ENCODE results near the gene PCSK2. TPM values are rescaled to one million over a fixed set of nuclear protein-coding genes. Genes with fewer than 3 reads are reported as not detected.

Gene PCSK2
- polyA plus RNA-seq, 1 donor from 2014 or later, result 27.9 TPM

DNA sequence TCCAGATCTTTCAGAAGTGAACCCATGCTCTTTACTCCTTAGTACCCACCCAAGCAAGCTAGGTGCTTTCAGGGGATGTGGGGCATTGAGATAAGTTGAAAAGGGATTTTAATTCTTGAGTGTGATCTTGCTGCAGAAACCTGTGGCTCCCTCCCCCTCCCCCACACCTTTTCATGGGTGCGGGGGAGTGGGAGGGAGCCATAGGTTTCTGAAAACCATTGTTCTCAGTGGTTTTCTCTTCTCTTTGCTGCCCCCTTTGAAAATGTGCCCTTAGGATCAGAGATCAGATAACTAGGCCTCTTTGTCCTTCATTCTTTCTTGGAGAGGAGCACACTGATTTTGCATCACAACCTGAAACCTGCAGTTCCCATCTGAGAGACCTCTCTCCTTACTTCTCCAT, 2.4 kb downstream of the PCSK2 start (continued):
- TF ChIP-seq EP300 (conservative IDR thresholded peaks at IDR 0.05; ENCODE audit: poor library complexity, severe bottlenecking), result no peak

DNA sequence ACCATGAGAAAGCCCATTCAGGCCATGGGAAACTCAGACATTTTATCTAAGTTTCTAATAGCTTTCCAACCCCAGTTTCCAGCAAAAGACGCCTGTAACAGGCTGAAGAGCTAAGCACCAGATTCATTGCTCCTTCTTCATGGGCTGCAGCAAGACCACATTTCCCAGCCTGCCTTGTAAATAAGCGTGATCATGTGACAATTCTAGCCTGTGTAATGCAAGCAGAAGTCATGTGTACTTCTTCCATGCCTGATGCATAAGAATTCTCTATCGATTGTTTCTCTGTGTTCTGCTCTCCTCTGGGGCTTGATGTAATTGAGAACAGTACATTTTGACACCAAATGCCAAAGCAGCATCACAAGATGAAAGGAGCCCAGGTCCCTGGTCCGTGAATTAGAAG, 6.8 kb downstream of the PCSK2 start:
- H3K9me2 ChIP-seq (ENCODE audit: insufficient read depth, low read length), result no peaks in the 10 kb centered on the region
- no peak overlapping the region for H3K4me3 ChIP-seq (ENCODE audit: low read length)
- H3K36me3 ChIP-seq (ENCODE audit: insufficient read depth, low read length), result no peaks in the 10 kb centered on the region
- H3K9me3 ChIP-seq (ENCODE audit: low read length), result peaks cover 5% of the 10 kb centered on the region
- H3K79me2 ChIP-seq (replicated peaks; ENCODE audit: insufficient read depth, low read length), result peaks cover 29% of the 10 kb centered on the region
- H3K27ac ChIP-seq (ENCODE audit: low read length), result no peak overlapping the region
- no peaks in the 10 kb centered on the region for H4K20me1 ChIP-seq (ENCODE audit: insufficient read depth)
- H3K9ac ChIP-seq (ENCODE audit: low read length), result no peak overlapping the region
- no peak for TF ChIP-seq EP300 (conservative IDR thresholded peaks at IDR 0.05; ENCODE audit: poor library complexity, severe bottlenecking)
- TF ChIP-seq, protein P1, sequence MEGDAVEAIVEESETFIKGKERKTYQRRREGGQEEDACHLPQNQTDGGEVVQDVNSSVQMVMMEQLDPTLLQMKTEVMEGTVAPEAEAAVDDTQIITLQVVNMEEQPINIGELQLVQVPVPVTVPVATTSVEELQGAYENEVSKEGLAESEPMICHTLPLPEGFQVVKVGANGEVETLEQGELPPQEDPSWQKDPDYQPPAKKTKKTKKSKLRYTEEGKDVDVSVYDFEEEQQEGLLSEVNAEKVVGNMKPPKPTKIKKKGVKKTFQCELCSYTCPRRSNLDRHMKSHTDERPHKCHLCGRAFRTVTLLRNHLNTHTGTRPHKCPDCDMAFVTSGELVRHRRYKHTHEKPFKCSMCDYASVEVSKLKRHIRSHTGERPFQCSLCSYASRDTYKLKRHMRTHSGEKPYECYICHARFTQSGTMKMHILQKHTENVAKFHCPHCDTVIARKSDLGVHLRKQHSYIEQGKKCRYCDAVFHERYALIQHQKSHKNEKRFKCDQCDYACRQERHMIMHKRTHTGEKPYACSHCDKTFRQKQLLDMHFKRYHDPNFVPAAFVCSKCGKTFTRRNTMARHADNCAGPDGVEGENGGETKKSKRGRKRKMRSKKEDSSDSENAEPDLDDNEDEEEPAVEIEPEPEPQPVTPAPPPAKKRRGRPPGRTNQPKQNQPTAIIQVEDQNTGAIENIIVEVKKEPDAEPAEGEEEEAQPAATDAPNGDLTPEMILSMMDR (IDR thresholded peaks at IDR 0.05; ENCODE audit: poor library complexity, severe bottlenecking), result no peak
- no peak overlapping the region for H2AFZ ChIP-seq (ENCODE audit: low read depth, low read length)
- peaks cover 15% of the 10 kb centered on the region for H3K27me3 ChIP-seq (ENCODE audit: insufficient read depth, low read depth, low read length)
- no peak overlapping the region for H3K4me2 ChIP-seq (ENCODE audit: low read length)
- H3F3A ChIP-seq (ENCODE audit: insufficient read depth, low read length, poor library complexity, severe bottlenecking), result no peaks in the 10 kb centered on the region

DNA sequence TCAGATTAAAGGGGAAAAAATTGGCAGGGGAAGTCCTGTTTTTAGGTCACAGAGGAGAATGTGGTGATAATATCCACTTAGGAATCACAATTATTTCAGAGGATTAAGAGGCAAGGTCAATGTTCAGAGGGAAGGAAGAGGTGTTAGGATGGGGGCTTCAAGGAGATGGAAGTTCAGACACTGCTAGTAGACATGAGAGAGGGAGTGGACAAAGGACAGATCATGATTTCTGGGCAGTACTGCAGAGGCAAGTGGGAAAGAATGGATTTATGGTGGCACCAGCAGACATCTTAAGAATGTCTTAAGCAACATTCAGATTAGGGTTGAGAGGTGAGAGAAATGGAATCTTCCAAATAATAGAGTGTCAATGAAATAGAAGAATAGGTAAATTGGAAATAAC, 9.9 kb downstream of the PCSK2 start:
- Histone ChIP-seq H3F3A (ENCODE audit: insufficient read depth, low read length, poor library complexity, severe bottlenecking) (no peaks in the 10 kb centered on the region), H2AFZ (ENCODE audit: low read depth, low read length) (no peak overlapping the region), H3K79me2 (replicated peaks; ENCODE audit: insufficient read depth, low read length) (no peaks in the 10 kb centered on the region), H4K20me1 (ENCODE audit: insufficient read depth) (no peaks in the 10 kb centered on the region), H3K9me3 (ENCODE audit: low read length) (peaks cover 4% of the 10 kb centered on the region), H3K36me3 (ENCODE audit: insufficient read depth, low read length) (peaks cover 12% of the 10 kb centered on the region), H3K27me3 (ENCODE audit: insufficient read depth, low read depth, low read length) (no peaks in the 10 kb centered on the region), H3K4me3 (ENCODE audit: low read length) (no peak overlapping the region), H3K27ac (ENCODE audit: low read length) (no peak overlapping the region), H3K4me2 (ENCODE audit: low read length) (no peak overlapping the region), H3K9ac (ENCODE audit: low read length) (no peak overlapping the region), H3K9me2 (ENCODE audit: insufficient read depth, low read length) (no peaks in the 10 kb centered on the region)
- TF ChIP-seq SMC3 (conservative IDR thresholded peaks at IDR 0.05; ENCODE audit: poor library complexity) (no peak), EZH2 (IDR thresholded peaks at IDR 0.05; ENCODE audit: borderline replicate concordance, insufficient read depth, low read length, poor library complexity, severe bottlenecking) (no peak), EP300 (conservative IDR thresholded peaks at IDR 0.05; ENCODE audit: poor library complexity, severe bottlenecking) (no peak), TAF1 (IDR thresholded peaks at IDR 0.05; ENCODE audit: low read depth) (no peak), RAD21 (conservative IDR thresholded peaks at IDR 0.05) (no peak), POLR2AphosphoS5 (IDR thresholded peaks at IDR 0.05) (no peak)
- TF ChIP-seq, protein P1 (IDR thresholded peaks at IDR 0.05; ENCODE audit: poor library complexity, severe bottlenecking), result no peak

DNA sequence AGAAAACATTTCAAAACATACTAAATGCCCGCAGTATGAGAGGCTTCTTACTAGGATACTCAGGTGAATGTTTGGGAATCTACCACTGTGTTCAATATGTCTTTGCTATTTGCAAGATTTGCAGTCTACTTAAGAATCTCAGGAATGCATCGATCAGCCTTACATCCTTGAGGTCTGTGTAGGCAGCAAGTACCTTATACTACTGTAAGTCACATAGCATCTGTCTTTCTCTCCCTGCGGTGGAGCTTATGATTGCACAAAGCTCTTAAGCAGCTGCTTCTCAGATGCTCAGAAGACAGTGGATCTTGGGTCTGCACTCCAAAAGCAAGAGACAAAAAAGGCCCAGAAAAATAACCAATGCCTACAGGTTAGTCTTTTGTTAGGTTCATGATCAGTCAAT, 21.4 kb downstream of the PCSK2 start:
- no peaks in the 10 kb centered on the region for H3K9me3 ChIP-seq (ENCODE audit: low read length)
- H3K79me2 ChIP-seq (replicated peaks; ENCODE audit: insufficient read depth, low read length), result no peaks in the 10 kb centered on the region
- no peaks in the 10 kb centered on the region for H4K20me1 ChIP-seq (ENCODE audit: insufficient read depth)
- H3K27me3 ChIP-seq (ENCODE audit: insufficient read depth, low read depth, low read length), result no peaks in the 10 kb centered on the region
- H3K4me3 ChIP-seq (ENCODE audit: low read length), result no peak overlapping the region
- H3K9me2 ChIP-seq (ENCODE audit: insufficient read depth, low read length), result no peaks in the 10 kb centered on the region
- no peaks in the 10 kb centered on the region for H3F3A ChIP-seq (ENCODE audit: insufficient read depth, low read length, poor library complexity, severe bottlenecking)
- no peak overlapping the region for H3K9ac ChIP-seq (ENCODE audit: low read length)
- no peak overlapping the region for H3K4me2 ChIP-seq (ENCODE audit: low read length)
- no peak for TF ChIP-seq EZH2 (IDR thresholded peaks at IDR 0.05; ENCODE audit: borderline replicate concordance, insufficient read depth, low read length, poor library complexity, severe bottlenecking)
- TF ChIP-seq TAF1 (IDR thresholded peaks at IDR 0.05; ENCODE audit: low read depth), result no peak
- TF ChIP-seq, protein P2, sequence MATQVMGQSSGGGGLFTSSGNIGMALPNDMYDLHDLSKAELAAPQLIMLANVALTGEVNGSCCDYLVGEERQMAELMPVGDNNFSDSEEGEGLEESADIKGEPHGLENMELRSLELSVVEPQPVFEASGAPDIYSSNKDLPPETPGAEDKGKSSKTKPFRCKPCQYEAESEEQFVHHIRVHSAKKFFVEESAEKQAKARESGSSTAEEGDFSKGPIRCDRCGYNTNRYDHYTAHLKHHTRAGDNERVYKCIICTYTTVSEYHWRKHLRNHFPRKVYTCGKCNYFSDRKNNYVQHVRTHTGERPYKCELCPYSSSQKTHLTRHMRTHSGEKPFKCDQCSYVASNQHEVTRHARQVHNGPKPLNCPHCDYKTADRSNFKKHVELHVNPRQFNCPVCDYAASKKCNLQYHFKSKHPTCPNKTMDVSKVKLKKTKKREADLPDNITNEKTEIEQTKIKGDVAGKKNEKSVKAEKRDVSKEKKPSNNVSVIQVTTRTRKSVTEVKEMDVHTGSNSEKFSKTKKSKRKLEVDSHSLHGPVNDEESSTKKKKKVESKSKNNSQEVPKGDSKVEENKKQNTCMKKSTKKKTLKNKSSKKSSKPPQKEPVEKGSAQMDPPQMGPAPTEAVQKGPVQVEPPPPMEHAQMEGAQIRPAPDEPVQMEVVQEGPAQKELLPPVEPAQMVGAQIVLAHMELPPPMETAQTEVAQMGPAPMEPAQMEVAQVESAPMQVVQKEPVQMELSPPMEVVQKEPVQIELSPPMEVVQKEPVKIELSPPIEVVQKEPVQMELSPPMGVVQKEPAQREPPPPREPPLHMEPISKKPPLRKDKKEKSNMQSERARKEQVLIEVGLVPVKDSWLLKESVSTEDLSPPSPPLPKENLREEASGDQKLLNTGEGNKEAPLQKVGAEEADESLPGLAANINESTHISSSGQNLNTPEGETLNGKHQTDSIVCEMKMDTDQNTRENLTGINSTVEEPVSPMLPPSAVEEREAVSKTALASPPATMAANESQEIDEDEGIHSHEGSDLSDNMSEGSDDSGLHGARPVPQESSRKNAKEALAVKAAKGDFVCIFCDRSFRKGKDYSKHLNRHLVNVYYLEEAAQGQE (IDR thresholded peaks at IDR 0.05; ENCODE audit: borderline replicate concordance), result no peak
- TF ChIP-seq, protein P1 (IDR thresholded peaks at IDR 0.05; ENCODE audit: poor library complexity, severe bottlenecking), result no peak
- TF ChIP-seq MXI1 (conservative IDR thresholded peaks at IDR 0.05; ENCODE audit: poor library complexity, severe bottlenecking), result no peak
- TF ChIP-seq RAD21 (conservative IDR thresholded peaks at IDR 0.05), result no peak
- TF ChIP-seq POLR2AphosphoS5 (IDR thresholded peaks at IDR 0.05), result no peak
- TF ChIP-seq SMC3 (conservative IDR thresholded peaks at IDR 0.05; ENCODE audit: poor library complexity), result no peak
- TF ChIP-seq EP300 (conservative IDR thresholded peaks at IDR 0.05; ENCODE audit: poor library complexity, severe bottlenecking), result no peak
- no peak overlapping the region for H3K27ac ChIP-seq (ENCODE audit: low read length)
- H2AFZ ChIP-seq (ENCODE audit: low read depth, low read length), result no peak overlapping the region
- H3K36me3 ChIP-seq (ENCODE audit: insufficient read depth, low read length), result no peaks in the 10 kb centered on the region
